ENCODE results near the gene IMMP2L. TPM values are rescaled to one million over a fixed set of nuclear protein-coding genes. Genes with fewer than 3 reads are reported as not detected.

The IMMP2L gene
- polyA plus RNA-seq, 2 of the 4 experiments (the other 2 are of a cell fraction) = 16.1 to 23.8 TPM

DNA sequence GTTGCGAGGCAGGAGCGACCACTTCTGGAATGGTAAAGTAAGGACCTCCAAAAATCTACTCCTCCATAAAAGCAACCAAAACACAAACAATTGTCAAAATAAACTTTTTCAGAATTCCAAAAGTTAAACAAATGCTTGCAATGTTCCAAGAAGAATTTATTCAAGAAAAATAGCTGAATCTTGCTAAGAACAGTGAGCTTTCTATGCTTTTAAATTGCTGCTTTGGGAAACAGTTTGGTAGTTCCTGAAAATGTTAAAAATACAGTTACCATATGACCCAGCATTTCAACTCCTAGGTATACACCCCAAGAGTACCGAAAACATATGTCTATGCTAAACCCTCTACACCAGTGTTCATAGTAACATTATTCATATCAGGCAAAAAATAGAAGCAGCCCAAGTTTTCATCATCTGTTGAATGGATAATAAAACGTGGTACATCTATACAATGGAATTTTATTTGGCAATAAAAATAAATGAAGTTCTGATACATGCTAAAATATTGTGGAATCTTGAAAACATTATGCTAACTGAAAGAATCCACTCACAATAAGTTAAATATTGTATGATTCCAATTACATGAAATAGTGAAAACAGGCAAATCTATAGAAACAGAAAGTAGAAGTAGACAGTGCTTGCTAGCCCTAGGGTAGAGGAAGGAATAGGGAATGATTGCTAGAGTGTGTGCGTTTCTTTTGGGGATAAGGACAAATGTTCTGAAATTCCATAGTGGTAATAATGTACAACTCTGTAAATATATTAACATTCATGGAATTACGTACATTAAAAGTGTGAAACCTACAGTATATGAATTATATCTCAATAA, 414.4 kb downstream of the IMMP2L start (continued):
- TF ChIP-seq USF2 (IDR thresholded peaks at IDR 0.05) (no peak), GATA3 (IDR thresholded peaks at IDR 0.05; ENCODE audit: borderline replicate concordance) (no peak), MAZ (IDR thresholded peaks at IDR 0.05; ENCODE audit: borderline replicate concordance, low read depth, low read length) (no peak)

GRCh38 chr7:111146136-111146535, 416.2 kb downstream of the IMMP2L start:
- POLR2A ChIA-PET = no interaction called here
- TF ChIP-seq PHF8 (IDR thresholded peaks at IDR 0.05; ENCODE audit: borderline replicate concordance, low read depth) (no peak), KDM5A (IDR thresholded peaks at IDR 0.05) (no peak), RARB (CRISPR knock-in tag; IDR thresholded peaks at IDR 0.05) (no peak), KDM1A (IDR thresholded peaks at IDR 0.05; ENCODE audit: low read depth) (no peak)
- no peak for FAIRE-seq
- Histone ChIP-seq H3K4me3 (no peak overlapping the region), H3K4me1 (no peaks in the 10 kb centered on the region), H3K27ac (no peak overlapping the region), H3K4me2 (no peak overlapping the region), H3K9me3 (no peaks in the 10 kb centered on the region)
- no peak for ATAC-seq
- CTCF ChIA-PET = no interaction called here
- DNase-seq (ENCODE audit: low read depth in 1 of 2, low spot score in 1 of 2) = no peak

DNA sequence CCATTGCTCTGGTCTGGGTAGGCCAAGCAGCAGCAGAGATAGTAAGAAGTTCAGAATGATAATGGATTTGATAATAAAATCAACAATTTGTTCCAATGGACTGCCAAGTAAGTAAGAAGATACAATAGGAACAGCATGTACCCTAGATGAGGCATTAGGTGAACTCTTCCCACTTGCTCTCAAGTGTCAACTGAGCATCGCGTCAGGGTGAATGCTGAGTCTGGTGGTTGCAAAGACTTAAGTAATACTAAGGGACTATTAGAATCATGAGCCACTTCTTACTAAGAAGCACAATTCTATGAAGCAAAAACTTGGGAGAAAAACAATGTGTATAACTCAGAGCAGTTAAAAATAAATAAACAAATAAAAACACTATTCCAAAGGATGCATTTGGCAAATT, 416.8 kb downstream of the IMMP2L start:
- ATAC-seq (no peak), DNase-seq (ENCODE audit: low read depth in 1 of 2, low spot score in 1 of 2) (no peak), FAIRE-seq (no peak)
- WGBS (ENCODE audit: missing lambda C conversion rate) = 100% methylated on average over 2 of the region's 2 CpGs
- TF ChIP-seq NFE2L2 (conservative IDR thresholded peaks at IDR 0.05; ENCODE audit: low read length) (no peak), CHD2 (IDR thresholded peaks at IDR 0.05; ENCODE audit: low read length, partially characterized antibody) (no peak), HMGXB4 (CRISPR knock-in tag; IDR thresholded peaks at IDR 0.05; ENCODE audit: borderline replicate concordance) (no peak), EHF (CRISPR knock-in tag; IDR thresholded peaks at IDR 0.05) (no peak), BHLHE40 (IDR thresholded peaks at IDR 0.05; ENCODE audit: low read depth, low read length) (no peak), TP53 (CRISPR knock-in tag; IDR thresholded peaks at IDR 0.05) (no peak)
- H3K4me3 ChIP-seq = no peak overlapping the region
- no peak overlapping the region for H3K27ac ChIP-seq
- ChIA-PET CTCF (no interaction called here), POLR2A (no interaction called here)
- H3K4me1 ChIP-seq = no peaks in the 10 kb centered on the region
- no peak overlapping the region for H3K4me2 ChIP-seq
- no peaks in the 10 kb centered on the region for H3K9me3 ChIP-seq

- WGBS (ENCODE audit: missing lambda C conversion rate) = 85% methylated on average over 2 of the region's 2 CpGs
- Histone ChIP-seq H3K27ac (no peak overlapping the region), H3K4me3 (no peak overlapping the region), H3K4me2 (no peak overlapping the region), H3K4me1 (0 out of 3 replicates have a peak, but pooled peaks cover 7% of the 10 kb centered on the region), H3K9me3 (no peaks in the 10 kb centered on the region)
- FAIRE-seq (no peak), DNase-seq (ENCODE audit: low read depth in 1 of 2, low spot score in 1 of 2) (no peak), ATAC-seq (no peak)
- POLR2A ChIA-PET = interaction anchor here (0.8 kb wide), 1 partner anchor 13 kb away, joined by 3 read pairs; no protein-coding TSS in a partner anchor
- CTCF ChIA-PET = no interaction called here
- no peak for TF ChIP-seq FOXS1 (CRISPR knock-in tag; IDR thresholded peaks at IDR 0.05)
- no peak for TF ChIP-seq JUN (IDR thresholded peaks at IDR 0.05)
- TF ChIP-seq, protein P1, sequence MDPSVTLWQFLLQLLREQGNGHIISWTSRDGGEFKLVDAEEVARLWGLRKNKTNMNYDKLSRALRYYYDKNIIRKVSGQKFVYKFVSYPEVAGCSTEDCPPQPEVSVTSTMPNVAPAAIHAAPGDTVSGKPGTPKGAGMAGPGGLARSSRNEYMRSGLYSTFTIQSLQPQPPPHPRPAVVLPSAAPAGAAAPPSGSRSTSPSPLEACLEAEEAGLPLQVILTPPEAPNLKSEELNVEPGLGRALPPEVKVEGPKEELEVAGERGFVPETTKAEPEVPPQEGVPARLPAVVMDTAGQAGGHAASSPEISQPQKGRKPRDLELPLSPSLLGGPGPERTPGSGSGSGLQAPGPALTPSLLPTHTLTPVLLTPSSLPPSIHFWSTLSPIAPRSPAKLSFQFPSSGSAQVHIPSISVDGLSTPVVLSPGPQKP (IDR thresholded peaks at IDR 0.05; ENCODE audit: low read depth, low read length) = no peak
Observed at GRCh38 chr7:111140091-111140865, 422.0 kb downstream of the IMMP2L start.

All from A549 (cell line).